ENCODE measurements around the gene PHKB.

- TF ChIP-seq, protein P1, sequence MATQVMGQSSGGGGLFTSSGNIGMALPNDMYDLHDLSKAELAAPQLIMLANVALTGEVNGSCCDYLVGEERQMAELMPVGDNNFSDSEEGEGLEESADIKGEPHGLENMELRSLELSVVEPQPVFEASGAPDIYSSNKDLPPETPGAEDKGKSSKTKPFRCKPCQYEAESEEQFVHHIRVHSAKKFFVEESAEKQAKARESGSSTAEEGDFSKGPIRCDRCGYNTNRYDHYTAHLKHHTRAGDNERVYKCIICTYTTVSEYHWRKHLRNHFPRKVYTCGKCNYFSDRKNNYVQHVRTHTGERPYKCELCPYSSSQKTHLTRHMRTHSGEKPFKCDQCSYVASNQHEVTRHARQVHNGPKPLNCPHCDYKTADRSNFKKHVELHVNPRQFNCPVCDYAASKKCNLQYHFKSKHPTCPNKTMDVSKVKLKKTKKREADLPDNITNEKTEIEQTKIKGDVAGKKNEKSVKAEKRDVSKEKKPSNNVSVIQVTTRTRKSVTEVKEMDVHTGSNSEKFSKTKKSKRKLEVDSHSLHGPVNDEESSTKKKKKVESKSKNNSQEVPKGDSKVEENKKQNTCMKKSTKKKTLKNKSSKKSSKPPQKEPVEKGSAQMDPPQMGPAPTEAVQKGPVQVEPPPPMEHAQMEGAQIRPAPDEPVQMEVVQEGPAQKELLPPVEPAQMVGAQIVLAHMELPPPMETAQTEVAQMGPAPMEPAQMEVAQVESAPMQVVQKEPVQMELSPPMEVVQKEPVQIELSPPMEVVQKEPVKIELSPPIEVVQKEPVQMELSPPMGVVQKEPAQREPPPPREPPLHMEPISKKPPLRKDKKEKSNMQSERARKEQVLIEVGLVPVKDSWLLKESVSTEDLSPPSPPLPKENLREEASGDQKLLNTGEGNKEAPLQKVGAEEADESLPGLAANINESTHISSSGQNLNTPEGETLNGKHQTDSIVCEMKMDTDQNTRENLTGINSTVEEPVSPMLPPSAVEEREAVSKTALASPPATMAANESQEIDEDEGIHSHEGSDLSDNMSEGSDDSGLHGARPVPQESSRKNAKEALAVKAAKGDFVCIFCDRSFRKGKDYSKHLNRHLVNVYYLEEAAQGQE (IDR thresholded peaks at IDR 0.05; ENCODE audit: insufficient read depth in 1 of 2, low read depth in 2 of 2, low read length in 2 of 2) = no peak
- TF ChIP-seq POLR2AphosphoS5 (IDR thresholded peaks at IDR 0.05; ENCODE audit: low read depth, low read length) (no peak), TAF1 (IDR thresholded peaks at IDR 0.05; ENCODE audit: borderline replicate concordance, insufficient read depth, low read length) (no peak)
Observed at GRCh38 chr16:47533744-47534292, 72.7 kb downstream of the PHKB start.

Measured in PFSK-1 (cell line).